HEK293 (cell line): Measurements from ENCODE around the gene HDGF.

Experiments
- CTCF ChIA-PET: fragments of 350-600 bp; formaldehyde crosslinking; extraction: SDS; loops from one replicate; lab custom pipeline; 2021; ENCODE audit warnings: antibody characterized with exemption; lab: Yijun Ruan, JAX
- POLR2A ChIA-PET: fragments of 300-600 bp; formaldehyde crosslinking; extraction: SDS; loops from one replicate; lab custom pipeline; 2020; ENCODE audit warnings: antibody characterized with exemption, inconsistent platforms; lab: Yijun Ruan, JAX
- H3K27ac ChIP-seq: fragments of 200-500 bp; sonication (Bioruptor generic); 2 replicates; pipeline ENCODE4 v1.5.1; 2014; ENCODE audit warnings: low read depth, low read length, control low read depth, inconsistent platforms; ENCODE audit errors: extremely low read depth
- H3K36me3 ChIP-seq, 2 experiments: fragments of 200-500 bp in 1 of 2; sonication (Bioruptor generic) in 1 of 2; 1 replicate in 1 of 2; 2 replicates in 1 of 2; pipeline ENCODE4 v1.5.1; 2014 to 2017; ENCODE audit warnings: inconsistent platforms in 2 of 2, low read length in 2 of 2; ENCODE audit not compliant: control insufficient read depth in 2 of 2, insufficient read depth in 1 of 2
- H3K4me1 ChIP-seq: fragments of 200-500 bp; sonication (Bioruptor generic); 2 replicates; pipeline ENCODE4 v1.5.1; 2014; ENCODE audit warnings: mild to moderate bottlenecking, low read length, inconsistent platforms; ENCODE audit not compliant: control insufficient read depth, insufficient read depth
- H3K4me3 ChIP-seq: 2 replicates; pipeline ENCODE4 v1.5.1; 2011; ENCODE audit warnings: low read depth, mild to moderate bottlenecking, control low read depth, low read length, moderate library complexity
- H3K9me3 ChIP-seq: fragments of 200-500 bp; sonication (Bioruptor generic); 2 replicates; pipeline ENCODE4 v1.5.1; 2014; ENCODE audit warnings: low read depth, low read length, inconsistent platforms; ENCODE audit not compliant: control insufficient read depth, insufficient read depth
- ELK4 ChIP-seq: IDR thresholded peaks from 2 replicates; pipeline ENCODE4 v1.6.1; 2011; ENCODE audit warnings: mild to moderate bottlenecking, low read depth, low read length, borderline replicate concordance
- KLF10 ChIP-seq: fragments of 450-650 bp; IDR thresholded peaks from 2 replicates; pipeline ENCODE4 v1.5.1; 2018; ENCODE audit warnings: missing biosample characterization, mild to moderate bottlenecking, missing genetic modification characterization
- MYNN ChIP-seq: fragments of 450-650 bp; formaldehyde crosslinking; IDR thresholded peaks from 2 replicates; pipeline ENCODE4 v1.5.1; 2016; ENCODE audit warnings: missing biosample characterization, missing genetic modification characterization, borderline replicate concordance
- SCRT1 ChIP-seq: fragments of 450-650 bp; formaldehyde crosslinking; IDR thresholded peaks from 2 replicates; pipeline ENCODE4 v1.5.1; 2016; ENCODE audit warnings: missing biosample characterization, missing genetic modification characterization, borderline replicate concordance
- SETDB1 ChIP-seq: IDR thresholded peaks from one replicate; pipeline ENCODE4 v1.6.1; 2017; ENCODE audit warnings: mild to moderate bottlenecking, low read length, moderate library complexity, mixed read lengths; ENCODE audit not compliant: insufficient read length
- WT1 ChIP-seq: fragments of 450-650 bp; formaldehyde crosslinking; IDR thresholded peaks from 2 replicates; pipeline ENCODE4 v1.5.1; 2016; ENCODE audit warnings: missing biosample characterization, missing genetic modification characterization
- ZBTB8A ChIP-seq: fragments of 450-650 bp; formaldehyde crosslinking; IDR thresholded peaks from 2 replicates; pipeline ENCODE4 v1.5.1; 2016; ENCODE audit warnings: missing biosample characterization, missing genetic modification characterization
- ZEB2 ChIP-seq: fragments of 450-650 bp; formaldehyde crosslinking; IDR thresholded peaks from 2 replicates; pipeline ENCODE4 v1.5.1; 2016; ENCODE audit warnings: missing biosample characterization, missing genetic modification characterization
- ZNF23 ChIP-seq: fragments of 450-650 bp; formaldehyde crosslinking; IDR thresholded peaks from 2 replicates; pipeline ENCODE4 v1.5.1; 2016; ENCODE audit warnings: missing biosample characterization, missing genetic modification characterization, borderline replicate concordance
- ZNF239 ChIP-seq: fragments of 450-650 bp; formaldehyde crosslinking; IDR thresholded peaks from 2 replicates; pipeline ENCODE4 v1.5.1; 2016; ENCODE audit warnings: missing biosample characterization, missing genetic modification characterization
- ZNF324 ChIP-seq: fragments of 450-650 bp; formaldehyde crosslinking; IDR thresholded peaks from 2 replicates; pipeline ENCODE4 v1.5.1; 2016; ENCODE audit warnings: missing biosample characterization, missing genetic modification characterization
- ZNF398 ChIP-seq: fragments of 450-650 bp; formaldehyde crosslinking; IDR thresholded peaks from 2 replicates; pipeline ENCODE4 v1.5.1; 2017; ENCODE audit warnings: missing biosample characterization, missing genetic modification characterization
- ZNF48 ChIP-seq: fragments of 450-650 bp; formaldehyde crosslinking; IDR thresholded peaks from 2 replicates; pipeline ENCODE4 v1.5.1; 2016; ENCODE audit warnings: missing biosample characterization, missing genetic modification characterization
- ZNF510 ChIP-seq: fragments of 450-650 bp; formaldehyde crosslinking; IDR thresholded peaks from 2 replicates; pipeline ENCODE4 v1.5.1; 2018; ENCODE audit warnings: mild to moderate bottlenecking, missing genetic modification characterization, missing biosample characterization; ENCODE audit not compliant: insufficient replicate concordance
- ZNF521 ChIP-seq: fragments of 450-650 bp; formaldehyde crosslinking; IDR thresholded peaks from 2 replicates; pipeline ENCODE4 v1.5.1; 2017; ENCODE audit warnings: missing biosample characterization, mild to moderate bottlenecking, missing genetic modification characterization
- ZNF596 ChIP-seq: fragments of 450-650 bp; IDR thresholded peaks from 2 replicates; pipeline ENCODE4 v1.5.0; 2018; ENCODE audit warnings: missing biosample characterization, mild to moderate bottlenecking, missing genetic modification characterization, moderate library complexity
- ZNF658 ChIP-seq: fragments of 450-650 bp; formaldehyde crosslinking; IDR thresholded peaks from 2 replicates; pipeline ENCODE4; 2016; ENCODE audit warnings: missing biosample characterization, missing genetic modification characterization
- ZNF670 ChIP-seq: fragments of 450-650 bp; formaldehyde crosslinking; IDR thresholded peaks from 2 replicates; pipeline ENCODE4 v1.5.1; 2016; ENCODE audit warnings: missing biosample characterization, missing genetic modification characterization, low read depth
- ZNF677 ChIP-seq: fragments of 450-650 bp; IDR thresholded peaks from 2 replicates; pipeline ENCODE4 v1.5.0; 2018; ENCODE audit warnings: missing biosample characterization, mild to moderate bottlenecking, missing genetic modification characterization, moderate library complexity
- ZNF701 ChIP-seq: fragments of 450-650 bp; formaldehyde crosslinking; IDR thresholded peaks from 2 replicates; pipeline ENCODE4 v1.5.1; 2016; ENCODE audit warnings: missing biosample characterization, missing genetic modification characterization
- ZNF747 ChIP-seq: fragments of 450-650 bp; formaldehyde crosslinking; IDR thresholded peaks from 2 replicates; pipeline ENCODE4 v1.5.1; 2016; ENCODE audit warnings: missing biosample characterization, missing genetic modification characterization
- ZNF777 ChIP-seq: fragments of 450-650 bp; formaldehyde crosslinking; IDR thresholded peaks from 2 replicates; pipeline ENCODE4 v1.5.1; 2017; ENCODE audit warnings: missing biosample characterization, missing genetic modification characterization, borderline replicate concordance
- ZNF791 ChIP-seq: fragments of 450-650 bp; formaldehyde crosslinking; IDR thresholded peaks from 2 replicates; pipeline ENCODE4 v1.5.1; 2016; ENCODE audit warnings: missing biosample characterization, missing genetic modification characterization
- ZXDB ChIP-seq: fragments of 450-650 bp; formaldehyde crosslinking; IDR thresholded peaks from 2 replicates; pipeline ENCODE4 v1.5.1; 2016; ENCODE audit warnings: missing biosample characterization, missing genetic modification characterization
- TF ChIP-seq, protein P1 (sequence below): fragments of 450-650 bp; formaldehyde crosslinking; IDR thresholded peaks from 2 replicates; pipeline ENCODE4 v1.5.1; 2016; ENCODE audit warnings: missing biosample characterization, missing genetic modification characterization
- TF ChIP-seq, protein P2 (sequence below): fragments of 450-650 bp; formaldehyde crosslinking; IDR thresholded peaks from 2 replicates; pipeline ENCODE4 v1.5.1; 2016; ENCODE audit warnings: missing biosample characterization, missing genetic modification characterization
- TF ChIP-seq, protein P3 (sequence below): fragments of 450-650 bp; formaldehyde crosslinking; IDR thresholded peaks from 2 replicates; pipeline ENCODE4 v1.5.1; 2016; ENCODE audit warnings: missing biosample characterization, missing genetic modification characterization

The HDGF gene

DNA sequence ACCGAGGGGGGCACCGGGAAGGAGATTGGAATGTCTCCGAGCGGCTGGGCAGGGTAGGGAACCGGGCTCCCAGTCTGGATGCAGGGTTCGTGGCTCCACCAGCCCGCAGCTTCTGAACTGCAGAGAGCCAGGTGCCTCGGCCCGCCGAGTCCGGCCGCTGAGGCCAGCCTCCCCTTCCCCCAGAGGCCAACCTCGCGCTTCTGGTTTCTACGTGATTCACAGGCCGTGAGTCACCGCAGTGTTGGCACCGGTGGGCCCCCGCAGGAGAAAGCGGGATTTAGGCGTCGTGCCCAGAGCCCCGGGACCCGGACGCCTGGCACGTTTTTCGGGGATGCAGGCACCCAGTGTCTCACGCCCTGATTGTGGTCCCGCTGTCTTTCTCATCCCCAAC, 46.5 kb downstream of the HDGF start (continued):
- TF ChIP-seq, protein P1, sequence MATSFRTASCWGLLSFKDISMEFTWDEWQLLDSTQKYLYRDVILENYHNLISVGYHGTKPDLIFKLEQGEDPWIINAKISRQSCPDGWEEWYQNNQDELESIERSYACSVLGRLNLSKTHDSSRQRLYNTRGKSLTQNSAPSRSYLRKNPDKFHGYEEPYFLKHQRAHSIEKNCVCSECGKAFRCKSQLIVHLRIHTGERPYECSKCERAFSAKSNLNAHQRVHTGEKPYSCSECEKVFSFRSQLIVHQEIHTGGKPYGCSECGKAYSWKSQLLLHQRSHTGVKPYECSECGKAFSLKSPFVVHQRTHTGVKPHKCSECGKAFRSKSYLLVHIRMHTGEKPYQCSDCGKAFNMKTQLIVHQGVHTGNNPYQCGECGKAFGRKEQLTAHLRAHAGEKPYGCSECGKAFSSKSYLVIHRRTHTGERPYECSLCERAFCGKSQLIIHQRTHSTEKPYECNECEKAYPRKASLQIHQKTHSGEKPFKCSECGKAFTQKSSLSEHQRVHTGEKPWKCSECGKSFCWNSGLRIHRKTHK (tag by site-specific recombination): no peak
- TF ChIP-seq WT1 (no peak), ZBTB8A (no peak; the same call in none of the 2 replicates), ZNF239 (tag by site-specific recombination) (no peak), ZNF670 (tag by site-specific recombination) (no peak), ZNF747 (no peak), ZNF791 (tag by site-specific recombination) (no peak), ELK4 (no peak), ZNF521 (tag by site-specific recombination) (no peak), ZNF510 (no peak), ZEB2 (tag by site-specific recombination) (peak; percentile 47), ZNF324 (no peak), ZNF677 (tag by site-specific recombination) (no peak), ZNF701 (tag by site-specific recombination) (no peak), SCRT1 (tag by site-specific recombination) (no peak), ZNF23 (tag by site-specific recombination) (no peak), ZNF48 (tag by site-specific recombination) (no peak), ZNF596 (tag by site-specific recombination) (no peak), MYNN (tag by site-specific recombination) (0 out of 2 replicates have a peak, but pooled peaks have one; percentile 21), ZNF658 (tag by site-specific recombination) (no peak)
- TF ChIP-seq, protein P2, sequence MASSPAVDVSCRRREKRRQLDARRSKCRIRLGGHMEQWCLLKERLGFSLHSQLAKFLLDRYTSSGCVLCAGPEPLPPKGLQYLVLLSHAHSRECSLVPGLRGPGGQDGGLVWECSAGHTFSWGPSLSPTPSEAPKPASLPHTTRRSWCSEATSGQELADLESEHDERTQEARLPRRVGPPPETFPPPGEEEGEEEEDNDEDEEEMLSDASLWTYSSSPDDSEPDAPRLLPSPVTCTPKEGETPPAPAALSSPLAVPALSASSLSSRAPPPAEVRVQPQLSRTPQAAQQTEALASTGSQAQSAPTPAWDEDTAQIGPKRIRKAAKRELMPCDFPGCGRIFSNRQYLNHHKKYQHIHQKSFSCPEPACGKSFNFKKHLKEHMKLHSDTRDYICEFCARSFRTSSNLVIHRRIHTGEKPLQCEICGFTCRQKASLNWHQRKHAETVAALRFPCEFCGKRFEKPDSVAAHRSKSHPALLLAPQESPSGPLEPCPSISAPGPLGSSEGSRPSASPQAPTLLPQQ (tag by site-specific recombination): peak; percentile 99

DNA sequence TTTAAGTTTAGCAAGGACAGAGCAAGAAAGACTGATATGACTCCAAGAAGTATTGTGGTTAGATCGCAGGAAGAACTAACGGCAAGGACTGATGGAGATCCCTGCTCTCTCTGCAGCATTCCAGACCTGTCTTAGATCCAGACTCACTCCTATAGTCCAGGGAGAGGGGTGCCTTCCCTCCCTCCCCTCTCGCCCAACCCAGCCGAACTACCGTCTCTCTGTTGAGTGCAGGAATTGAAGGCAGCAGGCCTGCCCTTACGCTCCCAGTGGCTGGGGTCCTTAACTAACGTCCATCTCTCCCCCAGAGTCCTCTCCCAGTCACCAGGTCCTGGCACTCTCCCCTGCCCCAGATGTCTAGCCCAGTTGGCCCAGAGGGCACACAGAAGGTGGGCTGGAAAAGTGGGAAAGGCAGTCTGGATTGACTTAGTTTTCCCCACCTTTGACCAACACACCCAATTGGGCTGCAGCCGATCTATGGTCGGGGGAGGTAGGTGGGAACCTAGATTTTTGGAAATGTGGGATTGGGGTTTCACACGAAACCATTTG, 47.2 kb downstream of the HDGF start:
- peaks cover 9% of the 10 kb centered on the region; the same call in 1 of the 2 replicates for H3K4me1 ChIP-seq
- no peak overlapping the region for H3K4me3 ChIP-seq
- TF ChIP-seq ZXDB (no peak), ZNF398 (tag by site-specific recombination) (no peak), SETDB1 (no peak), ZNF777 (tag by site-specific recombination) (no peak), KLF10 (tag by site-specific recombination) (no peak)
- TF ChIP-seq, protein P3, sequence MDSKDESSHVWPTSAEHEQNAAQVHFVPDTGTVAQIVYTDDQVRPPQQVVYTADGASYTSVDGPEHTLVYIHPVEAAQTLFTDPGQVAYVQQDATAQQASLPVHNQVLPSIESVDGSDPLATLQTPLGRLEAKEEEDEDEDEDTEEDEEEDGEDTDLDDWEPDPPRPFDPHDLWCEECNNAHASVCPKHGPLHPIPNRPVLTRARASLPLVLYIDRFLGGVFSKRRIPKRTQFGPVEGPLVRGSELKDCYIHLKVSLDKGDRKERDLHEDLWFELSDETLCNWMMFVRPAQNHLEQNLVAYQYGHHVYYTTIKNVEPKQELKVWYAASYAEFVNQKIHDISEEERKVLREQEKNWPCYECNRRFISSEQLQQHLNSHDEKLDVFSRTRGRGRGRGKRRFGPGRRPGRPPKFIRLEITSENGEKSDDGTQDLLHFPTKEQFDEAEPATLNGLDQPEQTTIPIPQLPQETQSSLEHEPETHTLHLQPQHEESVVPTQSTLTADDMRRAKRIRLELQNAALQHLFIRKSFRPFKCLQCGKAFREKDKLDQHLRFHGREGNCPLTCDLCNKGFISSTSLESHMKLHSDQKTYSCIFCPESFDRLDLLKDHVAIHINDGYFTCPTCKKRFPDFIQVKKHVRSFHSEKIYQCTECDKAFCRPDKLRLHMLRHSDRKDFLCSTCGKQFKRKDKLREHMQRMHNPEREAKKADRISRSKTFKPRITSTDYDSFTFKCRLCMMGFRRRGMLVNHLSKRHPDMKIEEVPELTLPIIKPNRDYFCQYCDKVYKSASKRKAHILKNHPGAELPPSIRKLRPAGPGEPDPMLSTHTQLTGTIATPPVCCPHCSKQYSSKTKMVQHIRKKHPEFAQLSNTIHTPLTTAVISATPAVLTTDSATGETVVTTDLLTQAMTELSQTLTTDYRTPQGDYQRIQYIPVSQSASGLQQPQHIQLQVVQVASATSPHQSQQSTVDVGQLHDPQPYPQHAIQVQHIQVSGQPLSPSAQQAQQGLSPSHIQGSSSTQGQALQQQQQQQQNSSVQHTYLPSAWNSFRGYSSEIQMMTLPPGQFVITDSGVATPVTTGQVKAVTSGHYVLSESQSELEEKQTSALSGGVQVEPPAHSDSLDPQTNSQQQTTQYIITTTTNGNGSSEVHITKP (tag by site-specific recombination): peak; percentile 12
- H3K9me3 ChIP-seq: no peaks in the 10 kb centered on the region
- peaks cover 0 to 21% of the 10 kb centered on the region in 2 experiments; a peak in 1 of 3 replicates for H3K36me3 ChIP-seq
- H3K27ac ChIP-seq: peak overlapping the region; percentile 29; the same call in 1 of the 2 replicates
- ChIA-PET POLR2A (interaction anchor here (0.6 to 4.9 kb wide), 3 partner anchors 10 to 523 kb away, joined by 4 to 43 read pairs (median 7); no protein-coding TSS in a partner anchor), CTCF (interaction anchor here (0.7 to 20.2 kb wide), 8 partner anchors 12 to 84 kb away, joined by 5 to 579 read pairs (median 14); partner anchors contain the start of gene PRCC)
